HepG2 (cell line): ENCODE results near the gene RNPS1. TPM values are rescaled to one million over a fixed set of nuclear protein-coding genes. Genes with fewer than 3 reads are reported as not detected.
A peak's percentile ranks its signal among the peaks of the same experiment; 100 is the strongest.

Experiments
- ASH2L ChIP-seq: fragments of 300-600, 200-600 bp; sonication (generic); IDR thresholded peaks from 2 replicates; pipeline ENCODE4 v1.7.0; 2017; ENCODE audit warnings: low read depth, mild to moderate bottlenecking, moderate library complexity, mixed read lengths, low read length; ENCODE audit not compliant: insufficient read length
- ATF5 ChIP-seq: sonication (generic); formaldehyde crosslinking; IDR thresholded peaks from 2 replicates; pipeline ENCODE4 v1.4.0; 2020; ENCODE audit warnings: mild to moderate bottlenecking, low read depth, missing genetic modification reagents
- FOXC1 ChIP-seq: sonication (generic); formaldehyde crosslinking; IDR thresholded peaks from 2 replicates; pipeline ENCODE4 v1.8.0; 2022; ENCODE audit warnings: mild to moderate bottlenecking, missing genetic modification reagents, borderline replicate concordance
- GMEB2 ChIP-seq: IDR thresholded peaks from 2 replicates; pipeline ENCODE4 v1.6.1; 2016; ENCODE audit warnings: missing biosample characterization, missing genetic modification reagents, low read depth
- KDM4B ChIP-seq: sonication (generic); formaldehyde crosslinking; IDR thresholded peaks from 2 replicates; pipeline ENCODE4 v1.4.0; 2020; ENCODE audit warnings: missing genetic modification reagents
- MED13 ChIP-seq: sonication (generic); formaldehyde crosslinking; IDR thresholded peaks from 2 replicates; pipeline ENCODE4 v1.5.0; 2020; ENCODE audit warnings: missing genetic modification reagents
- MEIS1 ChIP-seq: sonication (generic); formaldehyde crosslinking; IDR thresholded peaks from 2 replicates; pipeline ENCODE4 v1.9.0; 2021; ENCODE audit warnings: mild to moderate bottlenecking, missing genetic modification reagents, moderate library complexity, borderline replicate concordance
- MXD1 ChIP-seq: sonication (generic); formaldehyde crosslinking; IDR thresholded peaks from 2 replicates; pipeline ENCODE4 v1.4.0; 2020; ENCODE audit warnings: mild to moderate bottlenecking, missing genetic modification reagents
- NCOR1 ChIP-seq: fragments of 200-600 bp; sonication (generic); IDR thresholded peaks from 2 replicates; pipeline ENCODE4 v1.7.0; 2017; ENCODE audit warnings: antibody characterized with exemption, low read length, borderline replicate concordance
- NFE2L1 ChIP-seq: sonication (generic); formaldehyde crosslinking; IDR thresholded peaks from 2 replicates; pipeline ENCODE4 v1.4.0; 2020; ENCODE audit warnings: missing genetic modification reagents, mild to moderate bottlenecking, borderline replicate concordance
- POGZ ChIP-seq: sonication (generic); formaldehyde crosslinking; IDR thresholded peaks from 2 replicates; pipeline ENCODE4 v1.4.0; 2020; ENCODE audit warnings: mild to moderate bottlenecking, missing genetic modification reagents
- POLR2AphosphoS2 ChIP-seq: IDR thresholded peaks from 2 replicates; pipeline ENCODE4 v1.6.1; 2011; ENCODE audit warnings: low read depth, low read length, improper control_type of control experiment
- RNF2 ChIP-seq: fragments of 450-650 bp; conservative IDR thresholded peaks from 2 replicates; pipeline ENCODE4 v1.6.1; 2016; ENCODE audit warnings: low read depth
- SCMH1 ChIP-seq: sonication (generic); formaldehyde crosslinking; IDR thresholded peaks from 2 replicates; pipeline ENCODE4 v1.9.0; 2021; ENCODE audit warnings: missing genetic modification reagents, mild to moderate bottlenecking, borderline replicate concordance
- SNAPC4 ChIP-seq: sonication (generic); formaldehyde crosslinking; IDR thresholded peaks from 2 replicates; pipeline ENCODE4 v1.4.0; 2020; ENCODE audit warnings: mild to moderate bottlenecking, missing genetic modification reagents
- ZBTB43 ChIP-seq: sonication (generic); formaldehyde crosslinking; conservative IDR thresholded peaks from 2 replicates; pipeline ENCODE4 v1.4.0; 2020; ENCODE audit warnings: missing genetic modification reagents
- ZNF543 ChIP-seq: sonication (generic); formaldehyde crosslinking; IDR thresholded peaks from 2 replicates; pipeline ENCODE4 v1.4.0; 2020; ENCODE audit warnings: mild to moderate bottlenecking, missing genetic modification reagents
- ZNF775 ChIP-seq: sonication (generic); formaldehyde crosslinking; IDR thresholded peaks from 2 replicates; pipeline ENCODE4 v1.4.0; 2020; ENCODE audit warnings: missing genetic modification reagents, mild to moderate bottlenecking, moderate library complexity, borderline replicate concordance
- ZNF879 ChIP-seq: sonication (generic); formaldehyde crosslinking; IDR thresholded peaks from 2 replicates; pipeline ENCODE4 v1.8.1; 2023; ENCODE audit warnings: missing genetic modification reagents
- ZSCAN9 ChIP-seq: IDR thresholded peaks from 2 replicates; pipeline ENCODE4 v1.6.1; 2016; ENCODE audit warnings: borderline replicate concordance
- polyA plus RNA-seq, 8 experiments: library from polyadenylated mRNA; depleted of rRNA in 3 of 8; stranded (reverse) in 7 of 8; unstranded in 1 of 8; fragments of >200 nt; fragmentation: Illumina TruSeq in 4 of 8; extraction: Trizol in 4 of 8; gene quantifications; 2 replicates each; pipeline versions ENCODE4 v1.2.1 to v1.2.3, GENCODE V29; 2011 to 2016; ENCODE audit warnings: low read depth in 4 of 8, missing spikeins in 1 of 8, mixed read lengths in 1 of 8; ENCODE audit not compliant: insufficient read depth in 1 of 8
- total RNA-seq, 5 experiments: library from RNA; depleted of rRNA; stranded (reverse); fragments of >200 nt; fragmentation: Illumina TruSeq; extraction: Trizol; gene quantifications; 2 replicates each; pipeline ENCODE4 v1.2.3, GENCODE V29; 2016; ENCODE audit warnings: low read depth in 1 of 5

Gene RNPS1
- total and polyA plus RNA-seq, 2 of the 13 experiments (the other 11 are each of a cell fraction or from before 2014, with no cell fraction given), result 126 to 133 TPM

GRCh38 chr16:2267913-2268666, at the start of gene RNPS1 (continued):
- TF ChIP-seq MED13 (peak; percentile 21; the same call in 1 of the 2 replicates), ZNF775 (CRISPR knock-in tag) (no peak), MXD1 (CRISPR knock-in tag) (peak; percentile 96), ZBTB43 (CRISPR knock-in tag) (0 out of 2 replicates have a peak, but pooled peaks have one; percentile 13), SNAPC4 (CRISPR knock-in tag) (peak; percentile 76; the same call in 1 of the 2 replicates), ZSCAN9 (CRISPR knock-in tag) (peak; percentile 63), ASH2L (peak; percentile 86), ATF5 (CRISPR knock-in tag) (no peak), RNF2 (peak; percentile 47; the same call in 1 of the 2 replicates), ZNF879 (CRISPR knock-in tag) (peak; percentile 53; the same call in 1 of the 2 replicates), KDM4B (CRISPR knock-in tag) (peak; percentile 15; the same call in 1 of the 2 replicates), FOXC1 (CRISPR knock-in tag) (peak; percentile 88; the same call in 1 of the 2 replicates), NFE2L1 (CRISPR knock-in tag) (no peak), NCOR1 (peak; percentile 50; the same call in 1 of the 2 replicates), MEIS1 (CRISPR knock-in tag) (peak; percentile 75), POLR2AphosphoS2 (peak; percentile 87; the same call in 1 of the 2 replicates), POGZ (CRISPR knock-in tag) (peak; percentile 87), ZNF543 (CRISPR knock-in tag) (peak; percentile 89), SCMH1 (CRISPR knock-in tag) (no peak), GMEB2 (0 out of 2 replicates have a peak, but pooled peaks have one; percentile 36)
